ENCODE data around the gene DNAH8.
"Not testable (repeated sequence)": the region's sequence is repeated elsewhere in the genome, so short reads cannot be mapped to it uniquely, and the experiment has no call there.

The DNAH8 gene

GRCh38 chr6:38749473-38749872 is 34.4 kb downstream of the DNAH8 start:
- DNase-seq (ENCODE audit: low spot score): no peak

GRCh38 chr6:38750968-38751615 is 36.0 kb downstream of the DNAH8 start:
- DNase-seq (ENCODE audit: low spot score): no peak

GRCh38 chr6:38753707-38754106 is 38.6 kb downstream of the DNAH8 start:
- no peak for DNase-seq (ENCODE audit: low spot score)

GRCh38 chr6:38755207-38755606 is 40.1 kb downstream of the DNAH8 start:
- no peak for DNase-seq (ENCODE audit: low spot score)

- DNase-seq (ENCODE audit: low spot score): no peak
Measured at GRCh38 chr6:38755874-38756273, 40.8 kb downstream of the DNAH8 start.

- no peak for DNase-seq (ENCODE audit: low spot score)
Measured at GRCh38 chr6:38760097-38760496, 45.0 kb downstream of the DNAH8 start.

DNA sequence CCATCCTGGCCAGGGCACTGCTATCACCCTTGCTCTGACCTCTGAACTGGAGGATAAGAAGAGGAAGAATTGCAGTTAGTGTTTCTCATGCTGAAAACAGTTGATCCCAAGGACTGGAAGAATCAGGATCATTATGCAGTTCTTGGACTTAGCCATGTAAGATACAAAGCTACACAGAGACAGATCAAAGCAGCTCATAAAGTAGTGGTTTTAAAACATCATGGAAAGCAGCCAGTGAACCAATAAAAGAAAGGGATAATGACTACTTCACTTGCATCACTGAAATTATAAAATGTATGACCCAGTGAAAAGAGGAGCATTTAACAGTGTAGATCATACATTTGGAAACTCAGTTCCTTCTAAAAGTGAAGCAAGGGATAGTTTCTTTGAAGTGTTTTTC is 47.7 kb downstream of the DNAH8 start:
- no peak for DNase-seq (ENCODE audit: low spot score)

DNA sequence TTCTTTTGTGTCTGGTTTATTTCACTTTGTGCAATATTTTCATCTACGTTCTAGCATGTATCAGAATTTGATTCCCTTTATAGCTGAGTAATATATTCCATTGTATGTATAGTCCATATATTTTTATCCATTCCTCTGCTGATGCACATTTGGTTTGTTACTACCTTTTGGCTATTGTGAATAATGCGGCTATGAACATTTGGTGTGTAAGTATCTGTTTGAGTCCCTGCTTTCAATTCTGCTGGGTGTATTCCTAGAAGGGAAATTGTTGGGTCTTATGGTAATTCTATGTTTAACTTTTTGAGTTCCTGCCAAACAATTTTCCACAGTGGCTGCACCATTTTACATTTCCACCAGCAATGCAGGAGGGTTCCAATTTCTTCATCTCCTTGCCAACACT is 52.4 kb downstream of the DNAH8 start:
- DNase-seq (ENCODE audit: low spot score): no peak

- DNase-seq (ENCODE audit: low spot score): peak; percentile 20
Measured at GRCh38 chr6:38773338-38773737, 58.2 kb downstream of the DNAH8 start.

DNA sequence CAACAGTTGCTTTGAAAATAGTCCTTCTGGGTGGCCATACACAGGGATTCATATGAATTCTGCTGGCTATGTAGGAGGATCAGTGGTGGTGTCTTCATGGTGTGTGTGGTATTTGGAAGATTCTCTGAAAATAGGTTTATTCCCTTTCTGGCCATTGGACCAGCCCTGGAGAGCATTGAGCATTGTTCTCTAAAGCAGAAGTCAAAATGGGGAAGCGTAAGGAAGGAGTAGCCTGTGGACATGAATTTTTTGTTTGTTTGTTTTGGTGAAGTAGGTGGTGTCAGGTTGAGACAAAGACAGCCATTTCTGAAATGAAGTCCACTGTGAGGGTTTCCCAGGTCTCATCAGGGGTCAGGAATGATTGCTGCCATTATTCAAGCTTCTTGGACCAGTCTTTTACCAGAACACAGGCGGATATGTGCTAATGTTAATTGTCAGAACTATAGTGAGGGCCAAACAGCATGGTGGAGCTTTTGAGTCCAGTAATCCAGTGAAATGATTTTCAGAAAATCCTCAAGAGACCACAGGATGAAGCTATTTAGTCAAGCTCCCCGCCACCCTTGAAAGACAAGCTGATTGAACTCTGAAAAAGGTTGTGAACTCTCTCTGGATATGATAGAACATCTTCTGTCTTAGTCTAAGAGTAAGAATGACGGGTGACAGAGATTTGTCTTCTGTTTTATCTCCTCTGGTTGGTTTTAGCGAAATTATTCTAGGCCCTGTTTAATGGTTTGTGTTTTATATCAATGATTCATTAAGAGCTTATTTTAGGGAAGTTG is 60.0 kb downstream of the DNAH8 start:
- DNase-seq (ENCODE audit: low spot score): no peak

DNA sequence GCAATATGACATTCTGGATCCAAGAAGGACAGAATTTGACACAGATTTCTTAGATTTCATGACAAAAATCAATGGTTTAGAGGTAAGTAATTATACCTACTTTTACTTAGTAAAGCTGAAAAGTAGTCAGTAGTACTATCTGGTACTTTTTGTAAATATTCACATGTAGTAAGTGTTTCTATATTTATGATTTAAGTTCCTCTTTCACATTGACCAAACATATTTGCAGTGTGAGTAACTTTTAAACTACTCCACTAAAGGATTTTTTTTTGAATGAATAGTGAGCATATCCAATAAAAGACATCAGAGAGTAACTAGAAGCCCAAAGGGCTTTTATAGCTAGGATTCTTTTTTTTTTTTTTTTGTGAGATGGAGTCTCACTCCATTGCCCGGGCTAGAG is 60.8 kb downstream of the DNAH8 start:
- DNase-seq (ENCODE audit: low spot score): no peak

- DNase-seq (ENCODE audit: low spot score): no peak
Measured at GRCh38 chr6:38776515-38776914, 61.4 kb downstream of the DNAH8 start.

DNA sequence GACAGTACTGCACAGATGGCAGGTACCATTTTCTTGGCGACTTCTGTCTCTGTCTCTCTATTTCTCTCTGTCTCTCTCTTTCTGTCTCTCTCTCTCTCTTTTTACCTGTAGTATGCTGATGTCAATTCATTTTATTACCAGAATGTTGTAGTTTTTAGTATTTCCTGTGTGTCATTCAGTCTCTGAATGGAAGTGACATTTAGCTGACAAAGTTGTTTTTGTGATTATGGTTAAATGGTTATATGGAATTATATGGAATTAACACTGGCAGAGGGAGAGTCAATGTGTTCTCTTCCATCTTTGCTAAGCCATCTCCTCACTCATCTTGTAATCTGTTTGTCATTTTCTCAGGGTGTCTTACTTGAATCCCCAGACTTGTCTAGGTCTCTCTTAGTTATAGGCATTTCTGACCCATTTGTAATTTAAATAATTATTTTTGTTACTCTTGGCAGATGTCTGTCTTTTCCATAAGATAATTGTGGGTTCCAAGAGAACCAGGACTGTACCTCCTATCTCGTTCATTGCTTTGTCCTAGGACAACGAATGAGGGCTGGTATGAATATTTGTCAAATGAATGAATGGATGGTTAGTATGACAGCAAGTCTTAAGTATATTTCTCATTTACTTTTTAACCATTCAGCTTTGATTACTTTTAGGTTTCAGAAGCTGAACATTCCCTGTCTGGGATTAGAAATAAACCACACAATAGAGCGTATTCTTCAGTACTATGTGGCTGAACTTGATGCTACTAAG is 64.4 kb downstream of the DNAH8 start:
- DNase-seq (ENCODE audit: low spot score): no peak

- no peak for DNase-seq (ENCODE audit: low spot score)
Measured at GRCh38 chr6:38782616-38783015, 67.5 kb downstream of the DNAH8 start.

DNA sequence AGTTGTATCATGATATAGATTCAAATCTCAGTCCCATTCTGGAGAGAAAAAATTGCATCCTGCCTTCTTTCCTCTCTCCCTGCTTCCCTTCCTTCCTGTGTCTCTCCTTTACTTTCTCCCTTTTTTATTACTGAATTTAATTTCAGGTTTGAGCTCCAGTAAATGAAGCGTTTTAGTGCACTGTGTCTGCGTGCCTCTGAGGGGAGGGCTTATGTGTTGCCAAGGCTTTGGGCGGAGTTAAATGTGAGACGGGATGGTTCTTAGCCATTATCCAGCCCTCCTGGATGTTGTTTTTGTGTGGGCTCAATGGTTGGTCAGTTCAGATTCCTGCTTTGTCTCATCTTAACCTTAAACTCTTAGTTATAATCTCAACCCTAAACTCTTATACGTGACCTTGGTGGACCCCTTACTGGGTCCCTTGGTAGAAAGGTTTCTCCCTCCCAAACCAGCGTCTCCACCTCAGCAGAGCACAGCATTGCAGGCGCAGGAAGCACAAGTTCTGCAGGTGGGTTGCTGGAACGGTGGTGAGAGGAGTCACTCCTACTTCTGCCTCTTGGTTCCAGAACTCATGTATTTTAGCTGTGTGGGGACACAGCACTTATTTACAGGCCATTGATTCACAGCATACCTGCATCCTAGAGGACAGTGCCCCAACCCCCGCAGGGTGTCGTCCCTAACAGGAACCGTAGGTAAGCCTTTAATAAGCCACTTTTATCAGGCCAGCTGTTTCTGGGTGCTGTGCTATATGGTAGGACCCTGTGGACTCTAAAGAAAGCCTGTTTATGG is 68.5 kb downstream of the DNAH8 start:
- DNase-seq (ENCODE audit: low spot score): no peak

GRCh38 chr6:38784506-38785235 is 69.6 kb downstream of the DNAH8 start:
- DNase-seq (ENCODE audit: low spot score): no peak

- no peak for DNase-seq (ENCODE audit: low spot score)
Measured at GRCh38 chr6:38786486-38786885, 71.4 kb downstream of the DNAH8 start.

DNA sequence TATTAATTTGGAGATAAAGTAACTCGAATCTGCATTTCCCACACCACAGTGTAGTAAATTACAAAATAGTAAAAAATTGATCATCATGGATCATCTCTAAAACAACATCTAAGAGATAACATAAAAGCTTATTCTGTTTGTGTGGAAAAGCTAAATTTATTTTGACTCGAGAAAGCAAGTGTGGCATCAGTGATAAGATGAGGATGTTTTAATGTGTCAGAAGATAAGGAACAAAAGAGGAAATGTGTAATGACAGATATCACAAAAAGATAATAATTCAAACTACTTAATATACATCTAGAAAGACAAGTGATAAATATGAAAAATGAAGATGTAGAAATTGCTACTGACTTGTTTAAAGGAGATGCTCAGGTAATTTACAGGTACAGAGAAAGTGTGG is 74.1 kb downstream of the DNAH8 start:
- no peak for DNase-seq (ENCODE audit: low spot score)

- DNase-seq (ENCODE audit: low spot score): no peak
Measured at GRCh38 chr6:38792356-38792755, 77.2 kb downstream of the DNAH8 start.

GRCh38 chr6:38794682-38795081 is 79.6 kb downstream of the DNAH8 start:
- no peak for DNase-seq (ENCODE audit: low spot score)

DNA sequence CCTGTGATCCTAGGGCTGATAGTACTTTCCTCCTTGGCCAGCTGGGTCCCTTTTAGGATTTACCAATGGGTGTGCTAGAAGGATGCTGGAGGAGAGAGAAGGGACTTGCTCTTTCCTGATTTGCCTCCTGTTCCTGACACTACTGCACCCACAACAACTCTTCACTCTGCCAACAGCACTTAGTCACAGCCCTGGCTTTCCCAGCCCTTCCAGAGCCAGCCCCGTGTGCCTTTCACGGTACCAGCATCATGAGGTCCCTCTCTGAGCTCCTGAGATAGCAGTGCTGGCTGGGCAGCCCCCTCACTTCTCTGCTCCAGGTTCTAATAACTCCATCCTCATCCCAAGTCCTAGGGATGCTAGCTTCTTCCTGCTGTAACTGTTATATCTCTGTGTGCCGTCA is 80.9 kb downstream of the DNAH8 start:
- DNase-seq (ENCODE audit: low spot score): no peak

DNA sequence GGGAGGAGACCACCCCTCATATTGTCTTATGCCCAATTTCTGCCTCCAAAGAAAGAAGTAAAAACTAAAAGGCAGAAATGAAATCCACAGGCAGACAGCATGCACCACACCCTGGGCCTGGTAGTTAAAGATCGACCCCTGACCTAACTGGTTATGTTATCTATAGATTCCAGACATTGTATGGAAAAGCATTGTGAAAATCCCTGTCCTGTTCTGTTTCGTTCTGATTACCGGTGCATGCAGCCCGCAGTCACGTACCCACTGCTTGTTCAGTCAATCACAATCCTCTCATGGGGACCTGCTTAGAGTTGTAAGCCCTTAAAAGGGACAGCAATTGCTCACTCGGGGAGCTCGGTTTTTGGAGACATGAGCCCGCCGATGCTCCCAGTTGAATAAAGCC is 81.3 kb downstream of the DNAH8 start:
- DNase-seq (ENCODE audit: low spot score): not testable (repeated sequence)
